ENCODE results near the gene STK35. TPM values are rescaled to one million over a fixed set of nuclear protein-coding genes. Genes with fewer than 3 reads are reported as not detected.

The STK35 gene
- total and polyA plus RNA-seq, 2 of the 13 experiments (the other 11 are each of a cell fraction or from before 2014, with no cell fraction given), result 27.4 to 29.8 TPM

- H3K27me3 ChIP-seq (ENCODE audit: control insufficient read depth in 1 of 2, insufficient read depth in 2 of 2, low read length in 2 of 2), result no peaks in the 10 kb centered on the region
- FAIRE-seq (no peak), ATAC-seq (peak; percentile 20; the same call in 2 of the 3 replicates), DNase-seq (ENCODE audit: low spot score) (peak; percentile 33)
- intact Hi-C loops (cut with micrococcal nuclease; ENCODE audit: unreplicated experiment), result no loop called here
- H4K20me1 ChIP-seq (ENCODE audit: insufficient read depth, low read length), result peaks cover 75% of the 10 kb centered on the region
- H3K4me3 ChIP-seq (replicated peaks in 1 of 3; ENCODE audit: insufficient read depth in 1 of 3, low read depth in 2 of 3, low read length in 3 of 3), result no peak overlapping the region
- no peak overlapping the region for H3K27ac ChIP-seq (ENCODE audit: extremely low read length, insufficient read depth, low read length)
- peaks cover 98% of the 10 kb centered on the region for H3K79me2 ChIP-seq (ENCODE audit: insufficient read depth, low read length)
- no peak overlapping the region for H3K9ac ChIP-seq (ENCODE audit: insufficient read depth, low read depth, low read length)
- no peaks in the 10 kb centered on the region for H3K9me3 ChIP-seq (ENCODE audit: low read length)
- H3K4me1 ChIP-seq (ENCODE audit: insufficient read depth, low read length), result peaks cover 59% of the 10 kb centered on the region
- no peak overlapping the region for H3K4me2 ChIP-seq (ENCODE audit: low read depth, low read length)
- BruUV-seq (replicated peaks), result no TSS peak
- POLR2A ChIA-PET, result no interaction called here
- no peak overlapping the region for H2AFZ ChIP-seq (ENCODE audit: low read length)
- whole genome bisulfite sequencing (ENCODE audit: low lambda C conversion rate), result 97% methylated on average over 4 of the region's 4 CpGs
- H3K36me3 ChIP-seq (replicated peaks in 1 of 2; ENCODE audit: control insufficient read depth in 1 of 2, insufficient read depth in 2 of 2, low read length in 2 of 2), result peaks cover 44 to 86% of the 10 kb centered on the region in 2 experiments
- TF ChIP-seq TEAD3 (CRISPR knock-in tag; optimal IDR thresholded peaks at IDR 0.05; ENCODE audit: borderline replicate concordance) (peak; percentile 63), FOSL2 (CRISPR knock-in tag; IDR thresholded peaks at IDR 0.05) (peak; percentile 88), KMT2B (CRISPR knock-in tag; IDR thresholded peaks at IDR 0.05) (no peak)
- CTCF ChIA-PET (ENCODE audit: low intra/inter-chr PET ratio, low total read pairs), result no interaction called here
- in situ Hi-C loops (cut with HindIII; ENCODE audit: extremely low pct_ligation_motif_present, low pct_unique_long_range_greater_than_20kb), result no loop called here
Measured at GRCh38 chr20:2108987-2109386, 7.4 kb downstream of the STK35 start.

GRCh38 chr20:2109425-2110210, 8.0 kb downstream of the STK35 start:
- Histone ChIP-seq H3K4me3 (replicated peaks in 1 of 3; ENCODE audit: insufficient read depth in 1 of 3, low read depth in 2 of 3, low read length in 3 of 3) (no peak overlapping the region), H4K20me1 (ENCODE audit: insufficient read depth, low read length) (peaks cover 74% of the 10 kb centered on the region), H2AFZ (ENCODE audit: low read length) (no peak overlapping the region), H3K9me3 (ENCODE audit: low read length) (no peaks in the 10 kb centered on the region), H3K4me2 (ENCODE audit: low read depth, low read length) (no peak overlapping the region), H3K9ac (ENCODE audit: insufficient read depth, low read depth, low read length) (no peak overlapping the region), H3K79me2 (ENCODE audit: insufficient read depth, low read length) (peaks cover 98% of the 10 kb centered on the region), H3K4me1 (ENCODE audit: insufficient read depth, low read length) (peaks cover 52% of the 10 kb centered on the region), H3K27me3 (ENCODE audit: control insufficient read depth in 1 of 2, insufficient read depth in 2 of 2, low read length in 2 of 2) (no peaks in the 10 kb centered on the region), H3K36me3 (replicated peaks in 1 of 2; ENCODE audit: control insufficient read depth in 1 of 2, insufficient read depth in 2 of 2, low read length in 2 of 2) (peaks cover 45 to 92% of the 10 kb centered on the region in 2 experiments), H3K27ac (ENCODE audit: extremely low read length, insufficient read depth, low read length) (no peak overlapping the region)
- in situ Hi-C loops (cut with HindIII; ENCODE audit: extremely low pct_ligation_motif_present, low pct_unique_long_range_greater_than_20kb) (no loop called here), intact Hi-C loops (cut with micrococcal nuclease; ENCODE audit: unreplicated experiment) (no loop called here)
- ChIA-PET POLR2A (no interaction called here), CTCF (ENCODE audit: low intra/inter-chr PET ratio, low total read pairs) (no interaction called here)
- no TSS peak for BruUV-seq (replicated peaks)
- FAIRE-seq (no peak), DNase-seq (ENCODE audit: low spot score) (no peak), ATAC-seq (no peak; the same call in 2 of the 3 replicates)
- 91% methylated on average over 6 of the region's 6 CpGs for WGBS (ENCODE audit: low lambda C conversion rate)
- TF ChIP-seq MED1 (CRISPR knock-in tag; IDR thresholded peaks at IDR 0.05), result no peak
- TF ChIP-seq RFX1 (IDR thresholded peaks at IDR 0.05), result 0 out of 2 replicates have a peak, but pooled peaks have one; percentile 7
- TF ChIP-seq, protein P1, sequence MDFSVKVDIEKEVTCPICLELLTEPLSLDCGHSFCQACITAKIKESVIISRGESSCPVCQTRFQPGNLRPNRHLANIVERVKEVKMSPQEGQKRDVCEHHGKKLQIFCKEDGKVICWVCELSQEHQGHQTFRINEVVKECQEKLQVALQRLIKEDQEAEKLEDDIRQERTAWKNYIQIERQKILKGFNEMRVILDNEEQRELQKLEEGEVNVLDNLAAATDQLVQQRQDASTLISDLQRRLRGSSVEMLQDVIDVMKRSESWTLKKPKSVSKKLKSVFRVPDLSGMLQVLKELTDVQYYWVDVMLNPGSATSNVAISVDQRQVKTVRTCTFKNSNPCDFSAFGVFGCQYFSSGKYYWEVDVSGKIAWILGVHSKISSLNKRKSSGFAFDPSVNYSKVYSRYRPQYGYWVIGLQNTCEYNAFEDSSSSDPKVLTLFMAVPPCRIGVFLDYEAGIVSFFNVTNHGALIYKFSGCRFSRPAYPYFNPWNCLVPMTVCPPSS (IDR thresholded peaks at IDR 0.05), result no peak

Measured in HepG2 (cell line).